Mucosa of gallbladder (tissue), 1 donor: Measurements from ENCODE around the gene SPATA46. TPM values are rescaled to one million over a fixed set of nuclear protein-coding genes. Genes with fewer than 3 reads are reported as not detected.
"Not testable (repeated sequence)": the region's sequence is repeated elsewhere in the genome, so short reads cannot be mapped to it uniquely, and the experiment has no call there.

Experiments used
- DNase-seq: peaks from one replicate; pipeline ENCODE4 v3.0.0-alpha.2; 2020; ENCODE audit warnings: low spot score
- total RNA-seq: library from RNA; stranded (reverse); gene quantifications from one replicate; pipeline ENCODE4 v1.2.1, GENCODE V29; 2021
- donor health status: DM: no; HTN: no; CAD: no.

Gene SPATA46
- total RNA-seq, 1 donor from 2014 or later = not detected

- DNase-seq = no peak
Observed at GRCh38 chr1:162353702-162354101, 23.0 kb downstream of the SPATA46 start.

- no peak for DNase-seq
Observed at GRCh38 chr1:162353078-162353477, 23.6 kb downstream of the SPATA46 start.

- DNase-seq = not testable (repeated sequence)
Observed at GRCh38 chr1:162351874-162352273, 24.8 kb downstream of the SPATA46 start.

GRCh38 chr1:162351246-162351842, 25.3 kb downstream of the SPATA46 start:
- DNase-seq = no peak

- no peak for DNase-seq
Observed at GRCh38 chr1:162349635-162350330, 26.9 kb downstream of the SPATA46 start.

GRCh38 chr1:162347281-162347680, 29.4 kb downstream of the SPATA46 start:
- no peak for DNase-seq

- DNase-seq = no peak
Observed at GRCh38 chr1:162343470-162343869, 33.2 kb downstream of the SPATA46 start.

GRCh38 chr1:162342452-162342983, 34.1 kb downstream of the SPATA46 start:
- no peak for DNase-seq

GRCh38 chr1:162336621-162337285, 39.9 kb downstream of the SPATA46 start:
- DNase-seq = no peak

- DNase-seq = no peak
Observed at GRCh38 chr1:162335126-162335525, 41.5 kb downstream of the SPATA46 start.

- no peak for DNase-seq
Observed at GRCh38 chr1:162333991-162334390, 42.7 kb downstream of the SPATA46 start.

- DNase-seq = no peak
Observed at GRCh38 chr1:162329826-162330225, 46.8 kb downstream of the SPATA46 start.

- no peak for DNase-seq
Observed at GRCh38 chr1:162328512-162328911, 48.1 kb downstream of the SPATA46 start.

- no peak for DNase-seq
Observed at GRCh38 chr1:162327788-162328165, 48.9 kb downstream of the SPATA46 start.

GRCh38 chr1:162327144-162327787, 49.4 kb downstream of the SPATA46 start:
- no peak for DNase-seq

GRCh38 chr1:162326559-162326958, 50.1 kb downstream of the SPATA46 start:
- no peak for DNase-seq

- DNase-seq = no peak
Observed at GRCh38 chr1:162324396-162324795, 52.3 kb downstream of the SPATA46 start.

Other genes starting within 250 kb of the SPATA46 start
- 31.4 TPM for gene C1orf226, start 4.9 kb upstream of the SPATA46 start, total RNA-seq
- 0.12 TPM for gene SH2D1B, start 35.3 kb upstream of the SPATA46 start, total RNA-seq
- gene UHMK1, start 121.0 kb upstream of the SPATA46 start, total RNA-seq = 47.6 TPM
- 34.2 TPM for gene UAP1, start 184.9 kb upstream of the SPATA46 start, total RNA-seq